GM20431 (cell line): ENCODE results near the gene GATC.

Source experiments
- in situ Hi-C: fragments of 300-500 bp; cut with MseI, MboI; formaldehyde crosslinking; loops from one replicate; pipeline ENCODE4 v1.15.0; 2020; ENCODE audit warnings: low sequenced_read_pairs; ENCODE audit not compliant: unreplicated experiment

The GATC gene, protein sequence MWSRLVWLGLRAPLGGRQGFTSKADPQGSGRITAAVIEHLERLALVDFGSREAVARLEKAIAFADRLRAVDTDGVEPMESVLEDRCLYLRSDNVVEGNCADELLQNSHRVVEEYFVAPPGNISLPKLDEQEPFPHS

DNA sequence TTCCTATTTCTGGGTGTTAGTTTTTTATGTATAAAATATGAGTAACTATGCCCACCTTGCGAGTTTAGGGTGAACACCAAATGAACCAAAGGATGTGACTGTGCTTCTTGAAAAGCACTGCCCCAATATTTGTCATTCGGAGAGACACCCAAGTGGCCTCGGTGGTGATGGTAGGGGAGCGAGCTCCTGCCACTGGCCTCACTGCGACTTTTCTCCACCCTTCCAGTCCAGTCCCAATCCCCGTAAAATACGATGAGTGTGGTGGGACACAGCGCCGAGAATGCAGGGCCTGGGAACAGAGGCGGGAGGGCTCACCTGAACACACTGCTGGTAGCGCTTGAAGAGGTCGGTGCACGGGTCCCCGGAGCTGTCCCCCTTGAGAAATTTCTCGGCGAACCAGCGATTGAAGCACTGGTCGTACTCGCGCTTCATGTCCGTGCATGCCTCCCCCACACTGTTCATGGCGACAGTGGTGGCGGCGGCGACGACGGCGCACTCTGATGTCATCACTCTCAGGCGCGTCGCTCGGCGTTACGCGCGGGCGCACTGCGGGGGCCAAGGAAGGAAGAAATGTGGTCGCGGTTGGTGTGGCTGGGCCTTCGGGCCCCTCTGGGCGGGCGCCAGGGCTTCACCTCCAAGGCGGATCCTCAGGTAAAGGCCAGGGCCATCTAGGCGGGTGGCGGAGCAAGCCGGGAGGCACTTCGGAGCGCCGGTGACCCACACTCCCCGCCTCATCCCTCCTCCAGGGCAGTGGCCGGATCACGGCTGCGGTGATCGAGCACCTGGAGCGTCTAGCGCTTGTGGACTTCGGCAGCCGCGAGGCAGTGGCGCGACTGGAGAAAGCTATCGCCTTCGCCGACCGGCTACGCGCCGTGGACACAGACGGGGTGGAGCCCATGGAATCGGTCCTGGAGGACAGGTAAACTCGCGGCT lies at the start of gene GATC, which contains the start of gene TRIAP1:
TSS of gene GATC (plus strand) at position 534 of the 933 bp plus-strand sequence. CDS start at position 571, 37 bp downstream.
TSS of gene TRIAP1 (minus strand) at position 474 of the 933 bp plus-strand sequence. CDS start at position 462, 12 bp downstream.
- in situ Hi-C loops: no loop called here

DNA sequence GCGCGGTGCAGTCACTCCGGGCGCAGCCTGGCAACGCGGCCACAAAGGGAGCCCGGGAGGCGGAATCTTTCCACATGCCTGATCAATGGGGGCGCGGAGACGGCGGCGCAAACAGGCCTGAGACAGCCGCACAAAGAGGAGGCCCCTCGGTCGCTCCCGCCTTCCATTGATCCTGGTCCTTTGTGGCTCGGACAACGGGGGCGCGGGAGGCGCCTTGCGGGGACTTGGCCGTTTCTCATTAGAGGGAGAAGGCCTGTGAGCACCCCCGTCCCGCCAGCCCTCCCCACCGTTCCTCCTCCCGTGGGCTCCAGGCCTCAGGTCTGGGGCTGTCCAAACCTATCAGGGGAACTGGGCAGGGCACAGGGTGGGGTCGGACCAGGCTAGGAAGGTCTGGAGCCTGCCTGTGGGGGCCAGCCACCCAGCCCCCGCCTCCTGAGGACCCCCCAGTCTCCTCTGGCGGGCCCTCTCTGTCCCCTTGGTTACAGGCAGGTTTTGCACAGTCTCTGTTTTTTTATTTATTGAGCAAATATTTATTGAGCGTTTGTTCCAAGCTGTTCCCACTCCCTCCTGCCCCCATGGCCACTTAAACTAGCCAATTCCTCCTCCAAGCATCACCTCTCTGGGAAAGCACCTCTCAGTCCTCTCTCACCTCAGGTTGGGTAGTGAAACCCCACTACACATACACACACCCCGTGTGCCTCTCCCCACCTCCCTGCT lies 48.3 kb upstream of the GATC start:
- in situ Hi-C loops: no loop called here

DNA sequence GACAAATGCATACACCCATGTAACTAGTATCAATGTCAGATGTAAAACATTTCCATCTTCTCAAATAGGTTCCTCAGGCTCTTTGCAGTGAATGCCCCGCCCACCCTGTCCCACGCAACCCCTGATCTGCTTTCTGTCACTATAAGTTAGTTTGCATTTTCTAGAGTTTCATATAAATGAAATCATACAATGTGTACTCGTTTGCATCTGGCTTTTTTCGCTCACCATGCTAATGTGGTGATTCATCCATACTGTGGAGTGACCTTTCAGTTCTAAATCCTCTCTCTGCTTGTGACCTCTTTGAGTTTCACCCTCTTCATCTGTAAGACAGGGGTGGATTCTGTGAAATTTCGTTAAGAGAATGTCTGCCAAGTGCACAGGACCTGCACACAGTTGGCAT lies 46.7 kb upstream of the GATC start:
- in situ Hi-C loops: no loop called here

DNA sequence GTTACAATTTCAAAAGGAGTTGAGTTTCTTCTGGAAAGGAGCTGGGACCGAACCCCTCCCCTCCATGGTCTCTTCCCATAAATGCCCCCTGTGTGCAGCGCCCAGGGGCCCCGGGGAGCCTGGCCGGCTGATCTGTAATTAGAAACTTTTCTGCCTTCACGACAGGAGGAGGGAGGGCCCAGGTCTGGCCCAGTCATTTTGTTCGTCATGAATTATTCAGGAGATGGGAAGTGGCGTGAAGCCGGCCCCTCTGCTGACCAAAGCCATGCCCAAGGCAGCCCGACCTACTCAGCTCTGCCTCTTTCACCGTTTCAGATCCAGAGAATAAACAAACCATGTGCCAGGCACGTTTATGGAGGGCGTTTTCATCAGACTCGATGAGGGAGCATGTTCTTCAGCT lies 44.0 kb upstream of the GATC start:
- in situ Hi-C loops: no loop called here

DNA sequence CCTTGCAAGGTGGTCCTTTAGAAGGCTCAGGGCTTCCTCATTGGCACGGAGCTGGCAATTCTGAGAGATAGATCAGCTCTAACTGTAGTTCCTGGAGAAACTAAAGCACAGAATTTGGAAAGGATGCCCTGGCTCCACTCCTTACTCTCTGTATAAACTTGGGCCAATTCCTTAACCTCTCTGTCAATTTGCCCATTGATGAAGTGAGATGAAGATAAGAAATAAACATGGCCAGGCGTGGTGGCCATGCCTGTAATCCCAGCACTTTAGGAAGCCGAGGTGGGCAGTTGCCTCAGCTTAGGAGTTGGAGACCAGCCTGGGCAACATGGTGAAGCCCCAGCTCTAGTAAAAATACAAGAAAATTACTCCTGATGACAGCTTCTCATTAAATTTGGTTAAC lies 42.4 kb upstream of the GATC start:
- in situ Hi-C loops: no loop called here

DNA sequence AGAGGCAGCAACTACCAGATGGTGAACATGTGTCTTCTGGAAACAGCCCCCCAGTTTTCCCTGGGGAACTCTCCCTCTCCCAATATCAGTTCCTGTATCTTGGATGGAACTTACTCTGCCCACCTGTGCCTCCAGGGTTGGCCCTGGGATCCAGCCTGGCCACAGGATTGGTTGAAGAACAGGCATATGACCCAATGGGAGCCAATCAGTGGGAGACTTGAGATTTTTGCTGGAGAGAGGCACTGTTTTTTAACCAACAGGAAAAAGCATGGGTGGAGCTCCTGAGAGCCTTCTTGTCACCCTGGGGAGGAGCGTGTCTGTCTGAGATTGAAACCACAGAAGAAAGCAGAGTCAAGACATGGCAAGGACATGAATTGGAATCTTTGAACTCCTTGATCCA lies 42.0 kb upstream of the GATC start:
- in situ Hi-C loops: no loop called here

DNA sequence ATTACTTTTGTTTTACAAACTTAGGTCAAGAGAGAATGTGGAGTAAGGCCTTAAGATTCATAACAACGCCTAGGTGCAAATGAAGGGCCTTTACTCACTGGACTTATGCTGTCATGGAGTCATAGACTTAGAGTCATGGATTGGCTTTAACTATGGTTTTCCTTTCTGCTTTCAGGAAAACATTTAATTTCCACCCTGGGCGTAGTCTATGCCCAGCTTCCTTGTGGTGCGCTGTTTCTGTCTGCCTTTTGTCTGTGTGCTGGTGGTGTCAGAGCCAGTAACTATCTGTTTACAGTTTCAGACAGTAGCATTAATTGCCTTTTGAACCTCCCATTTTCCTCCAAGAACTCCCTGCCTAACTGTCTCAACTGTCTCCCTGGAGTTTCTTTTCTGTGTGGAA lies 40.2 kb upstream of the GATC start:
- in situ Hi-C loops: no loop called here

DNA sequence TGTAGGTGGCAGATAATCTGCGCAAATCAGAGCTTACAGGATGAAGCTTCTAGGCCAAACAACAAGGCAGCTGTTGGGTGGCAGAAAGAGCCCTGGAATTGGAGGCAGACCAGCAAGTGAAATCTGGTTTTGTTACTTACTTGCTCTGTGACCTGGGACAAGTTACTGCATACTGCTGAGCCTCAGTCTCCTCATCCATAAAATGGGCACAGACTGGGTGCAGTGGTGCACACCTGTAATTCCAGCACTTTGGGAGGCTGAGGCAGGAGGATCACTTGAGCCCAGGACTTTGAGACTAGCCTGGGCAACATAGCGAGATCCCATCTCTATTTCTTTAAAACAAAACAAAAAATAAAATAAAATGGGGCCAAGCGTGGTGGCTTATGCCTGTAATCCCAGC lies 39.7 kb upstream of the GATC start:
- in situ Hi-C loops: no loop called here

DNA sequence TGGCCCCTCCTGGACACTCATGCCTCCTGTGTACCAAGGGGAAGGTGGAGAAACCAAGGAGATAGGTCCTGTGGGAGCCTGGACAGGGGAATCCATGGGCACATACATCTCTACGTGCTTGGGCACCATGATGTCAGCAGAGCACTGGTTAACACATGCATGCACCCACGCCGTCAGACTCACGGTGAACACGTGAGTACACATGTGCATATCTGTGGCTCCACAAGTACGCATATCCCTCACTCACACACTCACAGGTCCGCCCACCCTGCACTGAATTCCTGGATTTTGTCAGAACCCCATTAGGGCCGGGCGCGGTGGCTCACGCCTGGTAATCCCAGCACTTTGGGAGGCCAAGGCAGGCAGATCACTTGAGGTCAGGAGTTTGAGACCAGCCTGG lies 37.5 kb upstream of the GATC start:
- in situ Hi-C loops: no loop called here

DNA sequence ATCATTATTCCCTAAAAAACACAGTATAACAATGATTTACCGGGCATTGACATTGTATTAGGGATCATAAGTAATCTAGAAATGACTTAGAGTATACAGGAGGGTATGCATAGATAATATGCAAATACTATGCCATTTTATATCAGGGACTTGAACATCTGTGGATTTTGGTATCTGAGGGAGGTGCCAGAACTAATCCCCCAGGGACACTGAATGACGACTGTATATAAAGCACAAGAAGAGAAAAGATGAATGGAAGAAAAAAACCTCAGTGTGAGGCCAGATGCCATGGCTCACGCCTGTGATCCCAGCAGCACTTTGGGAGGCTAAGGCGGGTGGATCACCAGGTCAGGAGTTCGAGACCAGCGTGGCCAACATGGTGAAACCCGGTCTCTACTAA lies 33.8 kb upstream of the GATC start:
- in situ Hi-C loops: no loop called here

DNA sequence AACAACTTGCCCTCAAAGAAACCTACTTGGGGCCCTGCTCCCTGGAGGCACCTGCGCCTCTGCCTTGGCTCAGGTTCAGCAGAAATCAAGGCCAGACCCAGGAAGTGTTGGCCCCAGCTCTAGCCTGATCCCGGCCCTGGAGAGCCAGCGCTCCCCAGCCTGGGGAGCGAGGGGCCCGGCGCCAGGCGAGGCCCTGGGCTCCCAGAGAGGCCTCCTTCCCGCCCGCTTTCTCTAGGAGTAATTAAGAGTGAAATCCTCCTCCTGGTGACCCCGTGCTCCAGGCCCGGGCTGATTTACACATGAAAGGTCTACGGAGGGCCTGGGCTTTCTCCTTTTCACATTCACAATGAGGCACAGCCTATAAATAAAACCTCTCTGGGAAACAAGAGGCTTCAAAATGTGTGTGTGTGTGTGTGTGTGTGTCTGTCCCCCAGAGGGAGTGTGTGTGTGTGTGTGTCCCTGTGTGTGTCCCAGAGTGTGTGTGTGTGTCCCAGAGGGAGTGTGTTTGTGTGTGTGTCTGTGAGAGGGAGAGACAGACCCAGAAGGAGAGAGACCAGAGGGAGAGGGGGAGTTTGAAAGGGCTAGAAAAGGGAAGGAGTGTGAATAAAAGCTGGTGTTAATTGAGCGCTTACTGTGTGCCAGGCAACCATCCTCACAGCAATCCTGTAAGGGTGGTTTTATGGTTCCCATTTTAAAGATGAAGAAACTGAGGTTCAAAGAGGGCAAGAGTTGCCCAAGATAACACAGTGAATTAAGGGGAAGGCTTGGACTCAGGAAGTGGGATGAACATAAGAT lies 32.1 kb upstream of the GATC start:
- in situ Hi-C loops: no loop called here

DNA sequence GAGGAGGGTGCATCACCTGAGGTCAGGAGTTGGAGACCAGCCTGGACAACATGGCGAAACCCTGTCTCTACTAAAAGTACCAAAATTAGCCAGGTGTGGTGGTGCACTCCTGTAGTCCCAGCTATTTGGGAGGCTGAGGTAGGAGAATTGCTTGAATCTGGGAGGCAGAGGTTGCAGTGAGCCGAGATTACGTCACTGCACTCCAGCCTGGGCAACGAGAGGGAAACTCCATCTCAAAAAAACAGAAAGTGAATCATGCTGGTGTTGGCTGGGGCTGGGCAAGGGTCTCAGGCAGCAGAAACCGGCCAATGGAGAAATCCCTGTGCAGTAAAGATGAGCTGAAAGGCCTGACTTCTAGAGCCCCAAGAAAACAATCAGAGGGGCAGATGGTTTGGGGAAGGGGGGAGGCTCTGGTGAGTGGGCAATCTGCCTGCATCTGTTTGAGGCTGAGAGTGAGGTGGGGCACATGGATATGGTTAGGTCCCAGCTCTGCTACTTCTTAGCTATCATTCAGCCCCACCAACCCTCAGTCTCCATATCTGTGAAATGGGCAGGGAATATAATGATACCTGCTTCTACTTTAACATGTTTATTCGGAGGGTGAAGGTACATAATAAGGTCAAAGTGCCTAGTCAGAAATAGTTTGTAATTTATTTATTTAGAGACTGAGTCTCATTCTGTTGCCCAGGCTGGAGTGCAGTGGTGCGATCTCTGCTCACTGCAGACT lies 29.6 kb upstream of the GATC start:
- in situ Hi-C loops: no loop called here

DNA sequence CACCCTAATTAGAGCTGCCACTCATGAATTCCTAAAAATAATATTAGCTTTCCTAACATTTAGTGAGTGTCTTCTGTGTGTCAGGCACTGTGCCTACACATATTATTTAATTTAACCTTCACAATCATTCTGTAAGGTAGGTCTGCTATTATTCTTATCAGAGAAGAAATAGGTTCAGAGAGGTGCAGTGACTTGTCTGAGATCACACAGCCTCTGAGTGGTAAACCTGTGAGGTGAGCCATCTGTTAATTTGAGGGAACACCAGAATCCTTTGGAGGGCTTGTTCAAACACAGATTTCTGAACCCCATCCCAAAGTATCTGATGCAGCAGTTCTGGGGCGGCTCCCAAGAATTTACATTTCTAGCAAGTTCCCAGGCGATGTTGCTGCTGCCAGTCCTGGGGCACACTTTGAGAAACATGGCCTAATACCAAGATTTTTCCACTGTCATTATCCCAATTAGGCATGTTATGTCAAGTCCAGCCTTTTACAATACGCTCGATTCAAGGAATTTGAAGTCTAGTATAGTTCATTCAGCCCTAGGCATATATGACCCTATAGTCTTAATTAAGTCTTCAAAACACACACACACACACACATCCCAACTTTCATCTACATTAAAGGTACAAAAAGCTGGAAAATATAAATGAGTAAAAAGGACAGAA lies 28.2 kb upstream of the GATC start:
- in situ Hi-C loops: no loop called here

DNA sequence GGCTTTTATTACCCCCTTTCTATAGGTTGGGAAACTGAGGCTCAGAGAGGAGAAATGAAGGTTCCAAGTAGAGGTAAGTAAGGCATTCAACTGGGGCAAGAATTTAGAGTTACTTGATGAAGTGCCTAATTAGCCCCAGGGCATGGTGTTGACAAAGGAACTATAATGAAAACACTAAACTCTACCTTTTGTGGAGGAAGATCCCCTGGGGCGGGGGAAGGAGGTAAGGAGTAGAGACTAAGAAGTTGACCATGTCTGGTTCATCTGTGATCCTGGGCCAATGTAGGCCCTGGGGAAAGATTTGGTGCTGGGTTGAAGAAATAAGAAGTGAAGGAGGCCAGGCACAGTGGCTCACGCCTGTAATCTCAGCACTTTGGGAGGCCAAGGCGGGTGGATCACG lies 24.5 kb upstream of the GATC start:
- in situ Hi-C loops: no loop called here

DNA sequence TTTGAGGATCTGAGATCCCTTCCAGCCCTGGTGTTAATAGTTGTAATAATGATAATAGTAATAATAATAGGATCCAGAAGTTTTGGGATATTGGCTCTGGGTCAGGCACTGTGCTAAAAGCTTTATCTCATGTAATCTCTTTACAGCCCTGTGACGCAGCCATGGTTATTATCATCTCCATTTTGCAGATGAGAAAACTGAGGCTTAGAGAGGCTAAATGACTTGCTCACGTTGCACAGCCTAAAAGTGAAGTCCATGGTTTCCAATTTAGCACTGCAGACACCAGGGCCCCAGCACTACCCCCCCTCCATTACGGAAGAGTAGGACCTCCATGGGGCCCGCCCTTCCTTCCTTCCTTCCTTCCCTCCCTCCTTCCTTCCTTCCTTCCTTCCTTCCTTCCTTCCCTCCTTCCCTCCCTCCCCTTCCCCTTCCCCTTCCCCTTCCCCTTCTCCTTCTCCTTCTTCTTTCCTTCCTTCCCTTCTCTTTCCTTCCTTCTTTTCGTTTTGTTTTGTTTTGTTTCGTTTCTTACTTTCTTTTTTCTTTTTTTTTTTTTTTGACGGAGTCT lies 23.3 kb upstream of the GATC start:
- in situ Hi-C loops: no loop called here

DNA sequence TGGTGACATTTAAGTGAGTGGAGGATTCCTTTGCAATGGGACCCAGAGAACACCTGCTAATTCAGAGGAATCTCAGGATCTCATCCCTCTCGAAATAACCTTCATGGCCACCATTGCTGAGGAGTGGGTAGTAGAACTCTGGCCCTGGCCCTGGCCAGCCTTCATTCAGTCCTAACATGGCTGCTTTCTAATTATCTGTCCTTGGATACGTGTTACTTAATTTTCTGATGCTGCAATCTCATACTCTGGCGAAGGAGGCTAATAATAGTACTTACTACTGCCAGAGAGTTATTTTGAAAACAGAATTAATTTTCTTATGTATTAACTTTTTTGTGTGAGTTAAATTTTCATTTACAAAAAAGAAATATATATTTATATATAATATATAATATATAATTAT lies 20.4 kb upstream of the GATC start:
- in situ Hi-C loops: no loop called here

DNA sequence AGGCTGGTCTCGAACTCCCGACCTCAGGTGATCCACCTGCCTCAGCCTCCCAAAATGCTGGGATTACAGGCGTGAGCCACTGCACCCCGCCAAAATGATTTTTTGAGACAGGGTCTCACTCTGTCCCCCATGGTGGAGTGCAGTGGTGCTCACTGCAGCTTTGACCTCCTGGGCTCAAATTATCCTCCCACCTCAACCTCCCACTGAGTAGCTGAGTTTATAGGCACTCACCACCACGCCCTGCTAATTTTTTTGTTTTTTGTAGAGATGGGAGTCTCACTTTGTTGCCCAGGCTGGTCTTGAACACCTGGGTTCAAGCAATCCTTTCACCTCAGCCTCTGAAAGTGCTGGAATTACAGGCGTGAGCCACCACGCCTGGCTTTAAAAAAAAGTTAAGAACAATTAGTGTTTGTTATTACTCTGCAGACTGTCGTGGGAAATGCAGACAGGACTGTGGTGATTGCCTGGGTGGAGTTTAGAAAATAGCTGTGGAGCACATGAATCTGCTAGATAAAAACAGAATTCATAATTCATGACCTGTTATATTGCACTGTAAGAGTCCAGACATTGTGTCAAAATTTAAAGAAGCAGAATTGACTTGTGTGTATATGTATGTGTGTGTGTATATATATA lies 17.5 kb upstream of the GATC start:
- in situ Hi-C loops: no loop called here

DNA sequence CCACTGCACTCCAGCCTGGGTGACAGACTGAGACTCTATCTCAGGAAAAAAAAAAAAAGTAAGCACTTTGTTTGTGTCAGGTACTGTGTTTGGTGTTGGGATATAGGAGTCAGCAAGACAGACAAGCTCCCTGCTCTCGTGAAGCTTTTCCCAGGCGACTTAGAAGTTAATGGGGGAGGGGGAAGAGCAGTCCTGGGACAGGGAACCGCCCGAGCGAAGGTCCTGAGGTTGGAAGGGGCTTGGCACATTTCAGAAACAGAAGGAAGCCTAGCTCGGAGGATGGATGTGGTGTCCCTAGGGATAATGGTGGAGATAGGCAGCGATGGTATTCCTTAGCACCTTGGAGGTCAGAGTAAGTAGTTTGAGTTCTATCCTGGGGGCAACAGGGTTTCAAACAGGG lies 16.9 kb upstream of the GATC start:
- in situ Hi-C loops: no loop called here
